Measurements from ENCODE around the gene DOK5.

- TF ChIP-seq CTCF (IDR thresholded peaks at IDR 0.05 in 2 of 3, conservative IDR thresholded peaks at IDR 0.05 in 1 of 3; ENCODE audit: control insufficient read depth in 2 of 3, extremely low read depth in 1 of 3, insufficient read depth in 1 of 3, low read depth in 3 of 3, low read length in 3 of 3) (no peak), CHD4 (IDR thresholded peaks at IDR 0.05) (no peak), ATF3 (IDR thresholded peaks at IDR 0.05; ENCODE audit: borderline replicate concordance, extremely low read depth, low read depth, low read length) (no peak), EP300 (IDR thresholded peaks at IDR 0.05; ENCODE audit: borderline replicate concordance in 1 of 2, control insufficient read depth in 1 of 2, low read depth in 2 of 2, low read length in 2 of 2) (no peak), POLR2A (IDR thresholded peaks at IDR 0.05; ENCODE audit: low read depth, low read length) (no peak), POLR2AphosphoS5 (IDR thresholded peaks at IDR 0.05; ENCODE audit: low read length) (no peak), PBX3 (IDR thresholded peaks at IDR 0.05; ENCODE audit: insufficient replicate concordance, low read depth, low read length) (no peak), ZNF217 (IDR thresholded peaks at IDR 0.05) (no peak), CBFB (IDR thresholded peaks at IDR 0.05; ENCODE audit: low read depth) (no peak), RFX5 (IDR thresholded peaks at IDR 0.05; ENCODE audit: low read depth, low read length) (no peak), HCFC1 (IDR thresholded peaks at IDR 0.05; ENCODE audit: low read length) (no peak)
Observed at GRCh38 chr20:54477191-54477955, 2.0 kb downstream of the DOK5 start.
